Measurements from ENCODE around the gene CTSL.

DNA sequence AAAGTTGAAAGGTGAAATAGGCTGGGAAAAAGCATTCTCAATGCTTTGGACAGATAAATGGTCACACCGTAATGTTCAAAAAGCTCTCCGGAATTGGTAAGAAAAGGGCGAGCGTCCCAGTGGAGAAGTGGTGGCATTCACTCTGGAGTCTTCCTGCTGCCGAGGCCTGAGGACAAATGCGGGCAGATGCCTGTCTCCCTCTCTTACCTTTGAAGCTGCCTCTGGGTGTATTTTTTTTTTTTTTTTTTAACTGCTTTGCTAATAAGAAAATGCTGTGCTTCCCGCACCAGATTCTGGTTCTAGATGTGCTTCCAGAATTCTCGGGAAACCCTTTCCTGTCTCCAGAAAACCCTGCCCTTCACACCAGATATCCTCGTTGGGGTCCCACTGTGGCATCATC is 24.4 kb upstream of the CTSL start:
- TF ChIP-seq, protein P1, sequence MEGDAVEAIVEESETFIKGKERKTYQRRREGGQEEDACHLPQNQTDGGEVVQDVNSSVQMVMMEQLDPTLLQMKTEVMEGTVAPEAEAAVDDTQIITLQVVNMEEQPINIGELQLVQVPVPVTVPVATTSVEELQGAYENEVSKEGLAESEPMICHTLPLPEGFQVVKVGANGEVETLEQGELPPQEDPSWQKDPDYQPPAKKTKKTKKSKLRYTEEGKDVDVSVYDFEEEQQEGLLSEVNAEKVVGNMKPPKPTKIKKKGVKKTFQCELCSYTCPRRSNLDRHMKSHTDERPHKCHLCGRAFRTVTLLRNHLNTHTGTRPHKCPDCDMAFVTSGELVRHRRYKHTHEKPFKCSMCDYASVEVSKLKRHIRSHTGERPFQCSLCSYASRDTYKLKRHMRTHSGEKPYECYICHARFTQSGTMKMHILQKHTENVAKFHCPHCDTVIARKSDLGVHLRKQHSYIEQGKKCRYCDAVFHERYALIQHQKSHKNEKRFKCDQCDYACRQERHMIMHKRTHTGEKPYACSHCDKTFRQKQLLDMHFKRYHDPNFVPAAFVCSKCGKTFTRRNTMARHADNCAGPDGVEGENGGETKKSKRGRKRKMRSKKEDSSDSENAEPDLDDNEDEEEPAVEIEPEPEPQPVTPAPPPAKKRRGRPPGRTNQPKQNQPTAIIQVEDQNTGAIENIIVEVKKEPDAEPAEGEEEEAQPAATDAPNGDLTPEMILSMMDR (IDR thresholded peaks at IDR 0.05; ENCODE audit: low read depth, low read length, poor library complexity, severe bottlenecking), result no peak
- TF ChIP-seq EZH2phosphoT487 (IDR thresholded peaks at IDR 0.05; ENCODE audit: borderline replicate concordance, low read length), result no peak

All from DOHH2 (cell line).